Measurements from ENCODE around the gene OBI1.
"Not testable (repeated sequence)": the region's sequence is repeated elsewhere in the genome, so short reads cannot be mapped to it uniquely, and the experiment has no call there.

The OBI1 gene

DNA sequence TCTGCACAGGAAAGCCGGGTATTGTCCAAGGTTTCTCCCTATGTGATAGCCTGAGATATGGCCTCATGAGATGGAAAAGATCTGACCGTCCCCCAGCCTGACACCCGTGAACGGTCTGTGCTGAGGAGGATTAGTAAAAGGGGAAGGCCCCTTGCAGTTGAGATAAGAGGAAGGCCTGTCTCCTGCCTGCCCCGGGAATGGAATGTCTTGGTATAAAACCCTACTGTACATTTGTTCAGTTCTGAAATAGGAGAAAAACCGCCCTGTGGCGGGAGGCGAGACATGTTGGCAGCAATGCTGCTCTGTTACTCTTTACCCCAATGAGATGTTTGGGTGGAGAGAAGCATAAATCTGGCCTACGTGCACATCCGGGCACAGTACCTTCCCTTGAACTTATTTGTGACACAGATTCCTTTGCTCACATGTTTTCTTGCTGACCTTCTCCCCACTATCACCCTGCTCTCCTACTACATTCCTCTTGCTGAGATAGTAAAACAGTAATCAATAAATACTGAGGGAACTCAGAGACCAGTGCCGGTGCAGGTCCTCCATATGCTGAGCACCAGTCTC is 11.8 kb downstream of the OBI1 start:
- not testable (repeated sequence) for DNase-seq (ENCODE audit: low read depth in 2 of 2)

DNA sequence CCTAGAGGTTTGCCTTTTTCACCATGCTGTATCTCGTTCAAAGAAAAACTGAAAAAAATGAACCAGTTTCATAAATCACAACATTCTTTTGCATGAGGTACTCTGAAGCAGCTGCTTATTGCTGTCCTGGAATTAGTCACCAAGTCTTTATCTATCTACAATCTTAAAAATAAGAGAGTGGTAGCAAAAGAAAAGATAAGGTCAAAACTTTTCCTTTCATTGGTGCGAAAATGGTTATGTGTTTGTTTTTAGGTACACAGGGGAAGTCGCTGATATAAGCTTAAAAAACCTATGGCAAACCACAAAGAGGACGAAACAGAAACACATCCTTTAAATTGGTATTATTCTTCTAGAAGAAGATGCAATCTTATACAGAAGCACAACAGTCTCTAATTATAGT is 20.7 kb downstream of the OBI1 start:
- no peak for DNase-seq (ENCODE audit: low read depth in 2 of 2)

DNA sequence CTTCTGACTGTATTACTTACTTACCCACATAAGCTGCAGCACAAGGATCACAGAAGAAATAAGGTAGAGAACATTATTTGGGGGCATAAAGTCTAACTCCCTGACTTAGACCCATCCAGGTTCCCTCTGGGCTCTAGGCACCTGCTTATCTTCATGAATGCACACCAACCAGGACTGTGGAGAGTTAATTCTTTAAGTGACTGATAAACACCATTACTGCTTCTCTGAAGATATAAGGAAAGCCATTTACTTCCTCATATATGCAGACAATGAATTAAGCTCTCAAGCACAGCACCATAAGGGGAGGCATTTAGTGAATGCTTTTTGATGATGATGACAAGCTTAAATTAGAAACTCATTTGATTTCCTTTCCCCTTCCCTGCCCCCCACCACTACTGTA is 22.5 kb downstream of the OBI1 start:
- no peak for DNase-seq (ENCODE audit: low read depth in 2 of 2)

DNA sequence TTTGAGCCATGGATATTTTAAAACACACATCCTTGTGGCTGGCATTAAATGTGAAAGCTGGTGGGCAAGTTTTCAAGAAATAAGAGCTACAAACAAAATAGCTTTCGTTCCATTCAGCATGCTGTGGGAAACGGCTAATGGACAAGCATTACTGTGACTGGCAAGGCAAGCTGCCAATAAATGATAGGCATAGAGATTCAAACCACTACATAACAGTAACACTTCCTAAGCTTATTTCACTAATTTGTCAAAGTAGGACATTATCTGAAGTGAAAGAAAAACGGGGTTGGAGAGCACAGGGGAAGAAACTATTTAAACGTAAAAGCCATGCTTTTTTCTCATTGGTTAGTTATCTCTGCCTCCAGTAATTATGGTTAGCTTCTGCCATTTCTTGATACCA is 26.0 kb downstream of the OBI1 start:
- DNase-seq (ENCODE audit: low read depth in 2 of 2) = no peak

DNA sequence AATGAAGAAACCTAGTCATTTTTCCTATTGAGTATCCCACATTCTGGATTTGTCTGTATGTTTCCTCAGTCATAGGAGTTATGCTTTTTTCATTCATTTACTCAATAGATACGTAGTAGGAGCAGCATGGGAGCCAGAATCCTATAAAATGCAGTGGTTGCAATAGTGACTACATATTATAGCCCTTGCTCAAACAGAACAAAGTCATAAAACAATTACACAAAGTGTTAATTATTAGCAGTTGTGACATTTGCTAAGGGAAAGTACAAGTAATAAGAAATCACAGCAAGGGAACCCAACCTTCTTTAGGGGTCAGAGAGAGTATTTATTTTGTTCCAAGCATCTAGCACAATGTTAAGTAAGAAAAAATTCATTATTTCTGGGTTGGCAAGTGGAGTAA is 27.9 kb downstream of the OBI1 start:
- no peak for DNase-seq (ENCODE audit: low read depth in 2 of 2)

DNA sequence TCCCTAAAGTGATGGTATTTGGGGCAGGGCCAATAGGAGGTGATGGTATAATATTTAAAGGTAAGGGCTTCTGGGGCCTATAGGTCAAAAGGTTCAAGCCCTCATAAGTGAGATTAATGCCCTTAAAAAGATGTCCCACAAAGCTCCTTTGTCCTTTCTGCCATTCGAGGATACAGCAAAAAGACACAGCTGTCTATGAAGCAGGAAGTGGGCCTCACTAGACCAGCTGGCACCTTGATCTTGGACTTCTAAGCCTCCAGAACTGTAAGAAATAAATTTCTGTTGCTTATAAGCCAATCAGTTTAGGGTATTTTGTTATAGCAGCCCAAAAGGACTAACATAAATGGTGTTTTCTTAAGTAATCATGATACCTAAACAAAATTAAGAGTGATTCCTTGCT is 28.4 kb downstream of the OBI1 start:
- DNase-seq (ENCODE audit: low read depth in 2 of 2) = no peak

DNA sequence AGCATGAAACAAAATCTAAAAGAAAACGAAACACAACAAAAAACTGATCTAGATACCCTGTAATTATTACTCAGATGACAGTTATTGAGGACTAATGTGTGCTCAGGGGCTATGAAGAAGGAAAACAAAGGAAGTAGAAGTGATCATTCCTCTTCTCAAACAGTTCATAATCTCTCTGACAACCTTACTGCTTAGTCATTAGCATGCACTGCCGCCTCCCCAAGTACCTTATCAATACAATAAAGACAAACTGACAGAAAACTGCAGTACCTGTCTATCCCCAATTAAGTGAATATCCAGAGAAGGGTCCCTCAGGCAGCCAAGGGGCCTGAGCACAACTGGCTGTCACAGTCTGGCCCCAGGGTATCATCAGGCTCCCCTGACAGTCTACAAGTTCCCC is 33.6 kb downstream of the OBI1 start:
- DNase-seq (ENCODE audit: low read depth in 2 of 2) = no peak

DNA sequence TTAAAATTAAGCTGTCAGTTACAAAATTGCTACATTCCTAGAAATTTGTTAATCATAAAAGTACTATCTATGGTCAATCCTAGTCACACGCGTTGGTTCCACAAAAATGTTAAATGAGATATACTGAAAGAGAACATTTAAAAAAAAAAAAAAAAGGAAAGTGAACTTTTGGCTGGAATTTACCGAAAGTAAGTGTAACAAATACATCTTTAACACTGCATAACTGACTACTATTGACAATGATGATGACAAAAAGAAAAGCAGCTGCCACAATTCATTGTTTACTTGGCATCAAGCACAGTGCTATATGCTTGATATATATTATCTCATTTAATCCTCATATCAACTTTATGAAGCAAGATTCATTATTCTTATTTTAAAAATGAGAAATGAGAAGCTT is 35.8 kb downstream of the OBI1 start:
- DNase-seq (ENCODE audit: low read depth in 2 of 2) = no peak

DNA sequence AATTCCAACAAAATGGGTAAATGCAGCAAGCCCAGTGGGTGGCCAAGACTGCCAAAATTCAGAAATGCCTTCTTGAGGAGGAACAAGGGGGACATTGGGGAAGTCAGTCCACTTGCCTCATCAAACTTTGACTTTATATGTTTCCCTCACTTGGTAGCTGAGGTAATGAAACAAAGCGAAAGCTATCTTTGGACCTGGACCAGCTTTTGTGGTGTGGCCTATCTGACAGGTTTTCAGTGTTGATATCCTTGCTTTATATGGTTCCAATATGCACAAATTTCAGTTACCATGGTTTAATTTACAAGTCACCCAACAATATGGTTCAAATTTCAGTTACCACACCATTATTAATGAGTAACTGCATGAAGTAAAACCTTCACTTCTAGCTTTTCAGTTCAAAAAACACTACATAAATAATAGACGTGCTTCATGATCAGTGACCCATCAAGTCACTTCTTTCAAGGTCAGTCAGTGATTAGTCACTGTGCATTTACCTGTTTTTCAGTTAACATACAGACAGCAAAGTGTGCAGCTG is 38.0 kb downstream of the OBI1 start:
- DNase-seq (ENCODE audit: low read depth in 2 of 2) = no peak

DNA sequence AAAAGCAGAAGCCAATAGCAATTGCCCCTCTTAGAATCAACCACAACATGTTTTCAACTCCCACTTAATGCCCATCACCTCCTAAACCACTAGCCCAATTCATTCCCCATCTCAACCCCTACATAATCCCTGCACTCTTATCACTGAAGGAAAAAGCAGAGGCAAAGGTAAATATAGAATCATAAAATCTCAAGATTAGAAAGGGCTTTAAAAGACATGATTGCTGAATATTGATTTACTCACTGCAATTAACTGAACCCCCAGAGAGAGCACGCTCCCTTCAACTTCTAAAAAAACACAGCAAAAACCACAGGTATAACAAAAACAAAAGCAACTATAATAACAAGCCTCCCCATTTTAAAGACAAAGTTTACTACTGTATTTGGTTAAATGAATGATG is 40.5 kb downstream of the OBI1 start:
- no peak for DNase-seq (ENCODE audit: low read depth in 2 of 2)

DNA sequence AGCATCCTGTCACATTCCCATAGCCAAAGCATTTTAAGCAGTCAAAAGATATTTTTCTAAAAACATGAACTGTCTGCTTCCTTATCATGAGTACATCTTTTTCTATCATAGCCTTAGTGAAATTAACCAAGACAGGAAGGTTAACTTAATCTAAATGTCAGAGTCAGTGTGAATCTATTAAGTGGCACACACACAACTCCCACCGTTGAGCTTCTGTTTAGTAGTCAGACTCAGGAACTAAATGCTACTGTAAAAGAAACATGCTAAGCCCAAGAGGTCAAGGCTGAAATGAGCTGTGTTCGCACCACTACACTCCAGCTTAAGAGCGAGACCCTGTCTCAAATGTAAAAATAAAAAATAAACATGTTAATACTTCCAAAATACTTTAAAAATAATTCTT is 47.9 kb downstream of the OBI1 start:
- DNase-seq (ENCODE audit: low read depth in 2 of 2) = no peak

DNA sequence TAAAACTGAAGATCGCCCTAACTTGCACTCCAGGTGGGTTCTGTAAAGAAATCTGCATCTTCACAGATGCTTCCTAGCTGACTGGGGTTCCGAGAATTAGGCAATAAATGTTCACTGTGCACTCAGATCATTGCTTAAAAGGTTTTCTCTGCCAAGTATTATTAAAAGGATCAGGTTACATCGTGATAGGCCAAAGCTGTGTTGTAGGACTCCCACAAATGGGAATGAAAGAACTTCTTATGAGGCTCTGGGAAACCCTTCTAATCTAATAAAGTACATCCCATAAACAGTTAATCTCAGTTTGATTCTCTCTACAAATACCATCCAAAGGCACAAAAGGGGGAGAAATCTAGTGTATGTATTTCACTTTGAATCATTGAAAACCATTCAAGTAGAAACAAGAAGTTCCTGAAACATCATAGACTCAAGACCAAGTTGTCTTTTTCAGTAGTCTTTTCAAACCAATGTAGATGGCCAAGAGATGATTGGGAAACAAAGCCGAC is 48.5 kb downstream of the OBI1 start:
- DNase-seq (ENCODE audit: low read depth in 2 of 2) = no peak

DNA sequence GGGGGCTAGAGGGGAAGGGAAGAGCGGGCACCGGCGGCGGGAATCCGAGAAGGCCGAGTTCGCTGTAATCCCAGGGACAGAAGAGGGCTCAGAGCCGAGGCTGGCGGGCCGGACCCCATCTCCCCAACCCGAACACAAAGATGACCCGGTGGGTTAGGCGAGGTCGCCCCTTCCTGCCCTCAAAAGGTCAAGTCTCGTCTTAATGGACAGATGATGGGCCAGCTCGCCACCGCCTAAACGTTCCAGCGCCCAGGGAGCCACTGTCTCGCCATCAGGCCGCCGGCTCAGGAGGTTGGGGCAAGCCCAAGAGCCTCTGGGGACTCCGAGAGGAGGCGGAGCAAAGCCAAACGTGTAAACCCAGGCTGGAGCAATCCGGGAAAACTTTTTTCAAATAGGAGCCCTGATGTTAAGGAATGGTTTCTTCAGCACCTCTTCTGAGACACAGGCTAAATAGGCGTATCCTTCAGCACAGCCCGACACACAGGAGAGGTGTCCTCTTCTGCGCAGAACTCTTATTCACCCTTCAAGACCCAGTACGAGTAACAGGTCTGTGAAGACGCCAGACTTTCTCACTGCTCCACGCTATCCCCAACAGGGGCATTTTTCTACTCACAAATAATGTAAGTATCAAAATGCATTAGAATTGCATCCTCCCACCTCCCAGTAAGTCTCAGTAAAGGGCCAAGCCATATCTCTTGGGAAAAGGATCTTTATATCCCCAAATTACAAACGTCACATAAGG is 49.3 kb downstream of the OBI1 start:
- no peak for DNase-seq (ENCODE audit: low read depth in 2 of 2)

DNA sequence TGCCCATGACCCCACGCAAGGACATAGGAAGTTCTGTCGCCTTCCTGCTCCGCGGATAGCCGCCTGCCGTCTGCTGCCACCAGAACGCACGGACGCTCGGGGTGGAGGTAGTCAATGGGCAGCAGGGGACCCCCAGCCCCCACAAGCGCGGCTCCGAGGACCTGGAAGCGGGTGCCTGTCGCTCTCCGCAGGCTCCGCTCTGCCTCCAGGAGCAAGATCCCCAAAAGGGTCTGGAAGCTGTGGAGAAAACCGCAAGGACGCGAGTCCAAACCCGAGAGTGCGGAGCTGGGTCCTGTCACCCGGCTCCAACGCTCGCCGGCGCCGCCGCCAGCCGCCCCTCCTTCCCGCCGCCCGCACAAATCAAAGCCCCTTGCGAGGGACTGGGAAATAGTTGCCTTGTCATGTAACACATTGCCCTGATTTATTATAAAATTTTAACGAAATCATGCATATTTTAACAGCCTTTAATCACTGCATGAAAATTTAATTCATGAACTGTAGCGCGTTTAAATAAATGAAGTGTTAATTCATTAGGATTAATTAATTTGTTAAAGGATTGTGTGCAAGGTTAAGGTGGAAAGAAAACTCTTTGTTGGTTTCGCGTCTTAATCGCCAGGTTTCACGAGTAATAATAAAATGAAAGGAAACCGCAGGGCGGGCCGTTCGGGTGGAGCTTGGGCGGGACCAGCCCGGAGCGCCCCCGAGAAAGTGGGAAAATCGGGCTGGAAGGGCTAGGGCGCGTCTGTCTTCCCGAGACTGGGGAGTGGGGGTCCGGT is 50.1 kb downstream of the OBI1 start:
- no peak for DNase-seq (ENCODE audit: low read depth in 2 of 2)

DNA sequence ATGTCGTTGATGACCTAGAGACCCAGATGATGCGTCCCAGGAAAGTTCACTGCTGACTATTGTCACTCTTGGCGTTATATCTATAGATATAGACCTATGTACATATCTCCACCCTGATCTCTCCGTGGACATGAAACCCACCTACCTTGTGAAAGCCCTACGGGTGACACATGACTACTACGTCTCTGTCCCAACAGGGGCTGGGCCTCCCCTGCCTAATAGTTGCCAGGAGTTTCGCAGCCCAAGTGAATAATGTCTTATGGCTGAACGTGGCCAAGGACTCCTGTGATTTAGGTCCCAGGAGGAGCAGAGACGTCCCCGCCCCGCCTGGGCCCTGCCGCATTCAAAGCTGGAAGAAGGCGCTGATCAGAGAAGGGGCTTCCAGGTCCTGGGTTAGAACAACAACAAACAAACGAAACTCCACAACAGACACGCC is 50.7 kb downstream of the OBI1 start:
- no peak for DNase-seq (ENCODE audit: low read depth in 2 of 2)

DNA sequence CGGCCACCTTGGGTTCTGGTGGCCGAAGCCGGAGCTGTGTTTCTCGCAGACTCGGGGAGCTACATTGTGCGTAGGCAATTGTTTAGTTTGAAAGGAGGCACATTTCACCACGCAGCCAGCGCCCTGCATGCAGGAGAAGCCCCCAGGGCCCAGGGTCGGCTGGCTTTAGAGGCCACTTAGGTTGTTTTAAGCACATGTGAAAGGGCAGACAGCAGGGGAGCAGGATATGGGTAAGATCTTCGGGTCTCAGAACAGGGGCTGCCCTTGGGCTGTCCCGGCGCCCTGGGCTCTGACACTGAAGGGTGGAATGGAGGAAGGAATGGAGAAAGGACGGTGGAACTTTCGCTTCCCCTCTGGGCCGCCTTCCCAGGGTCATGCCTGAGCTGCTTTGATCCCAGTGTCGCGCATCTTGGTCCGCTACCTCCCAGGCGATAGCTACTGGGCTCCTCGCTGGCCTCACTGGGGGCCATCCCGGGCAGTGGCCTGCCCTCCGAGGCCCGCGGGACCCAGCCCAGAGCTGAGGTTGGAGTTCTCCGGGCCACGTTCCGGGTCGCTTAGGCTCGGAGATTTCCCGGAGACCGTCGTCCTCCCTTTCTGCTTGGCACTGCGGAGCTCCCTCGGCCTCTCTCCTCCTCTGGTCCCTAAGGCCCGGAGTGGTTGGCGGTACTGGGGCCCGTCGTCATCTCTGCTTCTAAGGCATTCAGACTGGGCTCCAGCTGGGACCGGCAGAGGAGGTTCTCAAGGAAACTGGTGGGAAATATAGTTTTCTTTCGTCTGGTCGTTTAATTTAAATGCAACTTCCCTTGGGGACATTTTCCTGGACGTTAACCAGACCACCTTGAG is 51.3 kb downstream of the OBI1 start:
- no peak for DNase-seq (ENCODE audit: low read depth in 2 of 2)

DNA sequence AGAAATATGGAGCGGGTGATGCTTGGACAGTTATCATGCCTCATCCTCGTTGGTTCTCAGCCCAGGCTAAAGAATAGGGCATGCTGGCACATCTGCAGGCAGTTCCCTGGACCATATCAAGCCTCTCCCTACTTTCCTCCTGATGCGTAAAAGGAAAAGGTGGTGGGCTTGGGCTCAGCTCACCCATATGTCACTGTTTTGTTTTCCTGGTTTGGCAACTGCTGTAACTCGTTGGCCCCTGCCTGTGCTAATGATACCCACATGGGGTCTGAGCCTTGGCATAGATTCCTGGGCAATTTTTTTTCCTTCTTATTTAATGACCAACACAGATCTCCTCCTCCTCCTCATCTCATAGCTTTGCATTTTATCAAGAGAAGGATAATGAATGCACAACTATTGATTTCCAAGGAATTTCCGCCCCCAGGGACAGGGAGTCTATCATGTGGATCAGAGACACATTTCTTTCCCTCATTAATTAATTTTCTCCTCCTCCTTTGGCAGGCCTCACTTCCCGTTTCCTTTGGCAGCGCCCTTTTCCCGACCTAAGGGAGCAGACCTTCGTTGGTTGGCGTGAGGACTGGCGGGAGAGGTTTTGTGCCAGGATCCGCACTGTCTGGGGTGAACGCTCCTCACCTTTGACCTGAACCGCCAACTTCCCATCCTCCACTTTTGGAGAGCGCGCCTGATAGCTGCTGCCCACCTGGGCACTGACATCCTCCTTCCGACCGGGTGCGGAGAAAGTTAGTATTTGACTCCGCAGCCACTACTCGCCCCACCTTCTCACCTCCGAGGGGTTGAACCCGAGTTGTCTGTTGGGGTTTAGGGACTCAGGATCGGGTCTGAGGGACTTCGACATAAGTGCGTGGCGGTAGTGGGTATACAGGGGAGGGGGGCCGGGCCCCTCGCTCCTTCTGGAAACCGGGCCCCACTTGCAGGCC is 52.2 kb downstream of the OBI1 start:
- DNase-seq (ENCODE audit: low read depth in 2 of 2) = no peak

DNA sequence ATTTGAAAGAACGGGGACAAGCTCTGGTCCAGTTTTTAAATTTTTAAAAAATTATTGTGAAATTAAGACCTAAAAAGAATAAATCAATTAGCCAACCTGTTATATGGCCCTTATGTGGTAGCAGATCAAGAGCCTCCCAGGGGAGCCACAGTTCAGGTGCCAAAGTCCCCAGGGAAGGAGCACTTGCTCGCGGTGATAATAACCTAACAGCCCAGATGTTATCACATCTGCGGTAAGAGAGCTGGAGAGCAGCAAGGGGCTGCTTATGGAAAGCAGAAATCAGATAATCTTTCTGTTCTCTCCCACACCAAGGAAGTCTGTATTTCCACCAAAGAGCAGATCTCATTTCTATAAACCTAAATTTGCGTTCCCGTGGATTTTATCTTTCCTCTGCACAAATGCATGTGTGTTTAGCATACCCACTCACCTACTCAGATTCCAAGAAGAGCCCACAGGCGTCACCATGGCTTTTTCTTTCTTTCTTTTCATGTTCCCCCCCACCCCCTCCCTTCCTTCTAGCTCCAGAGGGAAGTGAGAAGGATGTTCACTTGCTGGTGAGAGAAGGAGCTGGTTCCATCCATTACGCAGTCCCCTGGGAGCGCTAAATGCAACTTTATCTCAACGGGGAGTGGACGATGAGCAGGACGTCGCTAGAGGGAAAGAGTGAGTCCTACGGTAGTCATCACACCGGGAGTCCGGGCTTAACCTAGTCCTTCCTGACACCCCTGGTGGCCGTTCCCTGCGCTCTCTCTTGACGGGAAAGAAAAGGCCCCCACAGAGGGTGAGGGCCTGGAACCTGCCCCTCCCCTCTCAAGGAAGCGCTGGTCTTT is 54.0 kb downstream of the OBI1 start:
- no peak for DNase-seq (ENCODE audit: low read depth in 2 of 2)

DNA sequence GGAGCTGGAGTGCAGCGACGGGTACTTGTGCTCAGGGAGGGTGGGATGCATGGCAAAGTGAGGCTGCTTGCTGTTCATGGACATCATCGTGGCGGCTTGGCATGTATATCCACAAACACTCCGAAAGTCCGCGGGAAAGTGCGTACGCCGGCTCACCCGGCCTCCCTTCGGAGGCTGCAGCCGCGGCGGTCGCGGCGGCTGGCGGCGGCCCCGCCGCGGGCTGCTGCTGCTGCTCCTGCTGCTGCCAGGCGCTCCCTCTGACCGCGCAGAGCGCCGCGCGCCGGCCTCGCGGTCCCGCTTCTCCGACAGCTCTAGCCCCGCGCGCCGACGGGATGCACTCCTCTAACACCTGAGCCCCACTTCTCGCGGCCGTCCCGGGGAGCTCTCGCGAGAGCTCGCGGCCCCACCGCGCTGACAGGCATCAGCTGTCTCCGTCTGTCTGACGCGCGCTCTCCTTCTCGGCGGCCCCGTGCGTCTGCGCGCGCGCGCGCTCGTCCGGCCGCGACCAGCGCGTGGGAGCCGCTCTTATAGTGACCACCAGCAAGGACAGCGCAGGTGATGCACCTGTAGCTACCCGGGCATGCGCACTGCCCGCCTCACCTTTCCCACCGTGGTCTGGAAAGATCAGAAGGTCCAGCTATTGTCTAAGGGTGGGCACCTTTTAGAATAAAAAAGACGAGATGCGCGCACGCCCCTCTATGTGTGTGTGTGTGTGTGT is 55.6 kb downstream of the OBI1 start, which contains the start of gene POU4F1:
Gene POU4F1 (minus strand): TSS at position 313 of the 718 bp plus-strand sequence. CDS start 226 bp downstream, at position 87.
- DNase-seq (ENCODE audit: low read depth in 2 of 2) = peak; percentile 62 to 65
